Transverse colon (tissue), 3 donors: ENCODE measurements around the gene CRB1.

Source experiments
- CTCF ChIP-seq, 5 experiments: fragments of 200-600 bp in 3 of 5; fragments of 450-650 bp in 2 of 5; sonication (generic) in 3 of 5; IDR thresholded peaks; 1 replicate in 2 of 5; 2 replicates in 3 of 5; pipeline ENCODE4 v1.5.1; 2016 to 2017; ENCODE audit warnings: antibody characterized with exemption in 5 of 5, inconsistent platforms in 3 of 5, mild to moderate bottlenecking in 2 of 5, moderate library complexity in 1 of 5
- EP300 ChIP-seq: sonication (generic); formaldehyde crosslinking; IDR thresholded peaks from one replicate; pipeline ENCODE4 v1.6.1; 2017; ENCODE audit warnings: antibody characterized with exemption, low read depth
- POLR2A ChIP-seq: fragments of 450-650 bp; IDR thresholded peaks from one replicate; pipeline ENCODE4 v1.6.1; 2016; ENCODE audit warnings: antibody characterized with exemption, mild to moderate bottlenecking, moderate library complexity

GRCh38 chr1:197480446-197480845 lies 212.4 kb downstream of the CRB1 start:
- TF ChIP-seq CTCF (IDR thresholded peaks at IDR 0.05) (no peak), POLR2A (no peak), EP300 (no peak)
